IPS DF 4.7 (cell line): ENCODE results near the gene GDE1.

Source experiments
- DNase-seq: peaks from one replicate; pipeline ENCODE4 v3.0.0-alpha.2; 2013; ENCODE audit warnings: low spot score; ENCODE audit errors: extremely low read depth

The GDE1 gene

DNA sequence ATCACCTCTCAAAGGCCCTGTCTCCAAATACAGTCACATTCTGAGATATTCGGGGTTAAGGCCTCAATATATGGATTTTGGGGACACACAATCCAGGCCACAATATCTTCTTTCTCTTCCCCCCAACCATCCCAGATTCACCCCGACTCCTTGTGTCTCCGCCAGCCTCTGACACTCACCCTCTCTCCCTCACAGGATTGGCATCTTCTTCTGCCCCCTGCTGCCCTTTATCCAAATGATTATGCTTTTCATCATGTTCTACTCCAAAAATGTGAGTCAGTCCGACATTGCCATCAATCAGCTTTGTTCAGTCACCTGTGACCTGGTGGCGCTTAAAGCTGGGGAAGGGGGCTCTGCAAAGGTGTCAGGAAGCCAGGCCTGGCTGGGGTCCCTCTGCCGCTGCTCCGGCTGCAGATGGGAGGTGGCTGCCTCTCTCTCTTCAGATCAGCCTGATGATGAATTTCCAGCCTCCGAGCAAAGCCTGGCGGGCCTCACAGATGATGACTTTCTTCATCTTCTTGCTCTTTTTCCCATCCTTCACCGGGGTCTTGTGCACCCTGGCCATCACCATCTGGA lies 35.1 kb downstream of the GDE1 start:
- no peak for DNase-seq

DNA sequence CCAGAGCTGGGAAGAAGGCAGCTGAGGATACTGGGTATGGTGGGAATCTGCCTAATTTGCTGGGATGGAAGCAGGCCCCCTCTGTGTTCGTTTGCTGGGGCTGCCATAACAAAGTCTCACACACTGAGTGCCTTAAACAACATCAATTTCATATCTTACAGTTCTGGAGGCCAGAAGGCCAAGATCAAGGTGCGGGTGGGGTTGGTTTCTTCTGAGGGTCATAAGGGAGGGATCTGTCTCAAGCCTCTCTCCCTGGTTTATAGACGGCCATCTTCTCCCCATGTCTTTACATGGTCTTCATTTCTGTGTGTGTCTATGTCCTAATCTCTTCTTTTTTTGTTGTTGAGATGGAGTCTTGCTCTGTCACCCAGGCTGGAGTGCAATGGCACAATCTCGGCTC lies 35.8 kb downstream of the GDE1 start:
- no peak for DNase-seq

DNA sequence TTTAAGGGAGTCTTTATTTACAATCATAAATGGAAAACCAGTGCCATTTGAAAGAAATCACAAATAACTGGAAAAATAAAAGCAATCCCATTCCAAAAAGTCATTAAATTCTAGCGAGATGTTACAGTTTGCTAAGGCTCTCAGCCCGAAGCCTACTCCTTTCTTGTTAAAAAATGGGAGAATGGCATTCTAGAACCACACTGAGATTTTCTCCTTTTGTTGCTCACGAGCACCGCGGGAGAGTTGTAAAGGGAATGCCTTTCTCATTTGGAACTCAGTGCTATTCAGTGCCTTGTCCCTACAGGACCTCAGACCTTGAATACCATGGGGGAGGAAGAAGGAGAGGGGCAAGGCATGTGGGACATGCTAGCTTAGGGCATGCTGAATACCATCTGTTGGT lies 36.3 kb downstream of the GDE1 start:
- no peak for DNase-seq

DNA sequence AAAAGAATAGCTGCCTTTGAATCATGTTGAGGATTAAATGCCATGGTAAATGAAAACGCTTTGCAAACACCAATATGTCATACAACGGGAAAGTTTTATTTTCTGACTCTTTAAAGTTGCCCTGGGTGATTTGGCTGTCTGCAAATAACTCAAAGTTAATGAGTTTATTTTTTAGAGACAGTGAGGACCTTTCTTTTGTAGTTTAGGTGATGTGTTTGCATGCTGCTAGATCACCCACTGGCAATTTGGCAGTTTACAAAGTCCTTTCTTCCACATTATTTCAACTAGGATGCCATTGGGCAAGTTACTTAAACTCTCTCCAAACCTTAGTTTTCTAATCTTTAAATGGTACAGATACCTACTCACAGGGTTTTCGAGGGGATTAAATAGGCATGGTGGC lies 37.8 kb downstream of the GDE1 start:
- DNase-seq: no peak

DNA sequence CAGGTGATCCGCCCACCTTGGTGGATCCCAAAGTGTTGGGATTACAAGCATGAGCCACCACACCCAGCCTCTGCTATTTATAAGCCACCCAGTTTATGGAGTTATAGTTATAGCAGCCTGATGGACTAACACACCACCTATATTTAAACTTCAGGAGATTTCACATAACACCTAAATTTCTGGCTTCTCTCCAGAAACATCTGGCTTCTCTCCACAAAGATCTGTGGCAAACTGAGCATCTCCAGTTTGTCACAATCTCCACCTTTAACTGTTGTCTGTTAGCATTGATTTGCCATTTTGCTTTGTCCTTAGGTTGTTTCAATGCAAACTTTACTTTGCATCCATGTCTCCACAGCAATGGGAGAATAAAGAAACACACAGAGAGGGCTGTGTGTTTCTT lies 39.6 kb downstream of the GDE1 start:
- no peak for DNase-seq

DNA sequence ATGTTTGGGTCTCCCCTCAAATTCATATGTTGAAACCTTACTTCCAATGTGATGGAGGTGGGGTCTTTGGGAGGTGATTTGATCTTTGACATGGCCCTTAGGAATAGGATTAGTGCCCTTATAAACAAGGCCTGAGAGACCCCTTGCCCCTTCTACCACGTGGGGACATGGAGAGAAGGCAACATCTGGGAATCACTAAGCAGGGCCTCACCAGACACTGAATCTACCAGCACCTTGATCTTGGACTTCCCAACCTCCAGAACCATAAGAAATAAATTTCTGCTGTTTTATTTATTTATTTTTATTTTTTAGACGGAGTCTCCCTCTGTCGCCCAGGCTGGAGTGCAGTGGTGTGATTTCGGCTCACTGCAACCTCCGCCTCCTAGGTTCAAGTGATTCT lies 40.1 kb downstream of the GDE1 start:
- no peak for DNase-seq

DNA sequence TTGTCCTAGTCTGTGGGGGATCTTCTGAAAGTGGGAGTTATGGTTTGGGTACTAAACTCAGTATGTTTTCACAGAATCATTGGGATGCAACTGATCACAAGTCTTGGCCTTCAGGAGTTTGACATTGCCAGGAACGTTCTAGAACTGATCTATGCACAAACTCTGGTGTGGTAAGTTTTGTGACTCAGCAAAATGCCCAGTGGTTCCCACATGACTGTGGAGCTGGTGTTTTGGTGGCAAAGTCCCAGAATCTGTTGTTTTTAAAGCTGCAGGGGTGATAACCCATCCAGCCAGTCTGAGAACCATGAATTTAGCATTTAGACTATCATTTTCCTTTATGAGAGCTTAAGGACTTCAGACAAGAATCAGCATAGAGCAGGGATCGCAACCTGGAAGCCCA lies 40.6 kb downstream of the GDE1 start:
- DNase-seq: no peak

DNA sequence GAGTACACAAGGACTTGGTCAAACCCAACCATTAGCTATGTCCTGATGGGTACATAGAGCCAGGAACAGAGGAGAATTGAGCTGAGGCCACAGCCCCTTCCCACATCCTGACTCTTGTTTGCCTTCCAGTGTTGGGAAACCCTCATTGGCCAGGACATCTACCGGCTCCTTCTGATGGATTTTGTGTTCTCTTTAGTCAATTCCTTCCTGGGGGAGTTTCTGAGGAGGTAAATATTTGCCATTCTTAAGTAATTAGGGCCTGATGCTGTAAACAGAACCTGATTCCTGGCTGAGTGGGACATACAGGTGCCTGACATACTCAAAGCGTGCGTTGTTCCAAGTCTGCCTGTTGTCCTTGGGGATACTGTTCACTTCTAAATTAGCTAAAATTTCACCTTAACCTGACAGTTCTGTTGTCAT lies 42.6 kb downstream of the GDE1 start:
- no peak for DNase-seq

DNA sequence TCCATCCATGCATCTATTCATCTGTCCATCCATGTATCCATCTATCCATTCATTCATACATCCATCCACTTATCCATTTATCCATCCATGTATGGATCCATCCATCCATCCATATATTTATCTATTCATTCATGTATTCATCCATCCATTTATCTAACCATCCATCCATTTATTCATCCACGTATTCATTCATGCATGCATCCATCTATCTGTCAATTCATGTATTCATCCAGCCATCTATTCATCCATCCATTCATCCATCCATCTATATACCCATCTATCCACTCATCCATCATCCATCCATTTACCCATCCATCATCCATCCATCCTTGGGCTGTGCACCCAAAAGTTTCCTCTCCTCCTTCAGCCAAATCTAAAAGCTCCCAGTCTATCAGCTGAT lies 43.4 kb downstream of the GDE1 start:
- no peak for DNase-seq

DNA sequence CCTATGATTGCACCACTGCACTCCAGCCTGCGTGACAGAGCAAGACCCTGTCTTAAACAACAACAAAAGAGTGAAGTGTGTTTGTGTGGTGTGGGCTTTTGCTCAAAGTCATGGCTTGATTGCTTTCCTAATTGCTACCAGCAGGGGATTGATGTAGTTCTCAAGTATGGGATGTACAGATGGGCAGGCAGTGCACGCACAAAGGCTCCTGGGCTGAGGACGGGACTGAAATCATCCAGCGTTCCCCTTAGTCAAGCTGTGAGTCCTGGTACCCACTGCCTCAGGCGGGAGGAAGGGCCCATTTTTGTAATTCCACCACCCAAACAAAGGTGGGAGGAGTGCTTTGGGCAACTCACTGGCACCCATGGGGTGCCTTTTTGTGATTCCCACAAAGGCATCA lies 47.3 kb downstream of the GDE1 start:
- DNase-seq: no peak

DNA sequence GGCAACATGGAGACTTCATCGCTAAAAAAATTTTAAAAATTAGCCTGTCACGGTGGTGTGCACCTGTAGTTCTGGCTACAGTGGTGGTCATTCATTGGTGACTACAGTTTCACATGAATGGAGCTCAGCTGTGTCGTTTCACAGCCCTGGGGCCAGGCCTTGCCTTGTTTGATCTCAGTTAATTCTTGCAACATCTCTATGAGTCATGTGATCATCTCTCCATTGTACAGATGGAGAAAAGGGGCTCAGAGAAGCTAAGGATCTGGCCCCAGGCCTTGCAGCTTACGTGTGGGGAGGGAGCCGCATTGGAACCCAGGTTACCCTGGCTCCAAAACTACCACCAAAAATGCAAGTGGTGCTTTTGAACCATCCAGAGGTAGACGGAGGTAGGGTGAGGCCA lies 49.4 kb downstream of the GDE1 start:
- no peak for DNase-seq

DNA sequence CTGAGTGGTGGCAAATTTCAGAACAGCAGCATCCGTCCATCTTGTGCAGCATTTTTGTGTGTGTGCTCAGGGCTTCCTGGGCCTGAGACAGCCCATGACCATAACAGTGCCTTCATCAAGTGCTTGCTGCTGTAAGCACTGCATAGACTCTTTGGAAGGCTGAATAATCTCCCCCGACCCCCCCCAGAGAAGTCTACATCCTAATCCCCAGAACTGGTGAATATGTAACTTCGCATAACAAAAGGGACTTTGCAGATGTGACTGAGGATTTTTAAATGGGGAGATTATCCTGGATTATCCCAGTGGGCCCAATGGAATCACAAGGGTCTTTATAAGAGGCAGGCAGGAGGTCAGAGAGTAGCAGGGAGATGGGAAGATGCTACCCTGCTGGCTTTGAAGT lies 53.6 kb downstream of the GDE1 start:
- no peak for DNase-seq

DNA sequence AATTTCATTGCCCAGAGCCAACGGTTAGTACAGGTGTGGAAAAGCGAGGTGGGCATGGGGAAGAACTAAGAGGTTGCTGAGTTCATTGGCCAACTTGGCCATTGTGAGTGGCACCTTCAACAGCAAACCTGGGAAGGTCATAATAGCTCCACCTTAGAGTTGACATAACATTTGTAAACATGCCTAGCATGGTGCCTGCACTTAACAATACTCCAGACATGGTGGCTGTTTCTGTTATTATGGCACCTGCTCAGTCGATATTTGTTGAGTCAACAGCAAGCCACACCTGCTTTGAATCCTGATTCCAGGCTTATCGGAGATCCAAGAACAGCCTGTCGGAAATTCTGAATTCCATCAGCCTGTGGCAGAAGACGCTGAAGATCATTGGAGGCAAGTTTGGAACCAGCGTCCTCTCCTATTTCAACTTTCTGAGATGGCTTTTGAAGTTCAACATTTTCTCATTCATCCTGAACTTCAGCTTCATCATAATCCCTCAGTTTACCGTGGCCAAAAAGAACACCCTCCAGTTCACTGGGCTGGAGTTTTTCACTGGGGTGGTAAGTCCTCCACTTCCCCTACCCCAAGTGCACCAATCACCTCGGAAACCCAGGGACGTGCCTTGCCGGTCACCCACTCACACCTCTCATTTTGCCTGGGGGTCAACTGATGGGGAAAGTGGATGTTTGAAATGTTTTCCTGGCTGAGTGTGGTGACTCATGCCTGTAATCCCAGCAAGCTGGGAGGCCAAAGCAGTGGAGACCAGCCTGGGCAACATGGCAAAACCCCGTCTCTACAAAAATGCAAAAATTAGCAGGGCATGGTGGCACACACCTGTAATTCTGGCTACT lies 58.2 kb downstream of the GDE1 start:
- DNase-seq: no peak

DNA sequence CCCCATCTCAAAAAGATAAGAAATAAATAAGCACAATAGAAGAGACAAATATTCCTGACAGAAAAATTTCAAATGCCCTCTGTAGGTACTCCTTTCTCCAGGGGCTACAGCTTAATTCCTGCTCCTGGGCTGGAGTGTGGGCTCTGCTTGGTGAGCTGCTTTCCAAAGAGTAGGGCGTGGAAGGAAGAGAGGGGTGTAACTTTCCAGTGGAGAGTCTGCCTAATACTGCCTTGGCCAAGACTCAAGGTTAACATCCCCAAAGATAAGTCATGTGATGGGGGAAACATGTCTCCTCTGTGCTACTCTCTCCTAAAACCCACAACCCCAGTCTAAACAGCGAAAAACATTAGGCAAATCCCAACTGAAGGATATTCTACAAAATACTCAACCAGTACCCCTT lies 61.5 kb downstream of the GDE1 start:
- DNase-seq: no peak

DNA sequence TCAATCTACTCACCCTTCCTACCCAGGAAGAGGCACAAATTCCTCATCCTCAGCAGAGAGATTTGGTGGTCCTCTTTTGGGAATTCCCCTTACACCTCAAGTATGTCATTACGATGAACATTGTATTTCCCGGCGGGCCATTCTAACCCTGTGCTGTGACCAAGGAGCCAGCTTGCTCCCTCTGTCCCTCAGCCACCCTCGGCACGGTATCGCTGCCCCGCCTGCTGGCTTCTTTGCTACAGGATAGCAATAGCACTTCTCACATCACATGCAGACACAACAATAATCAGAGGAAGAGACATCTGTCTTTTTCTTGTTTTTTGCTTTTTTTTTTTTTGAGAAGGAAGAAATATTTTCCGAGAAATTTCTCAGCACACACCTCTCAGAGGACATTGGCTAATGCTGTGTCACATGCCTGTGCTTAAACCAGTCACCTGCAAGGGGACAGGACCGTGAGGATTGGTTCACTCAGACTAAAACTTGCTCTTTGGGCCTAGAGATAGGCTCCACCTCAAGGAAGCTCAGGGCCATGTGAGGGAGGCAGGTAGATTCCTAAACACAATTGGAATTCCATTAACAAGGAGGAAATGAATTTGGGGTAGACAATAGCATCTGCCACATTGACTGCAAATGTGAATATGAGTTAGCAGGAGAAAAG lies 63.0 kb downstream of the GDE1 start:
- no peak for DNase-seq
